Stimulated activated CD8-positive, alpha-beta memory T cell treated with anti-CD3 and anti-CD28 coated beads, Interleukin-15, amount 100 ng/mL, for 4 hours (primary cell): ENCODE measurements around the gene HOXA3.

ENCODE experiments used
- DNase-seq, 2 donors: peaks; one replicate each; pipeline ENCODE4 v3.0.0-alpha.2; 2020; ENCODE audit warnings: low read depth in 2 of 2

HOXA3 gene

DNA sequence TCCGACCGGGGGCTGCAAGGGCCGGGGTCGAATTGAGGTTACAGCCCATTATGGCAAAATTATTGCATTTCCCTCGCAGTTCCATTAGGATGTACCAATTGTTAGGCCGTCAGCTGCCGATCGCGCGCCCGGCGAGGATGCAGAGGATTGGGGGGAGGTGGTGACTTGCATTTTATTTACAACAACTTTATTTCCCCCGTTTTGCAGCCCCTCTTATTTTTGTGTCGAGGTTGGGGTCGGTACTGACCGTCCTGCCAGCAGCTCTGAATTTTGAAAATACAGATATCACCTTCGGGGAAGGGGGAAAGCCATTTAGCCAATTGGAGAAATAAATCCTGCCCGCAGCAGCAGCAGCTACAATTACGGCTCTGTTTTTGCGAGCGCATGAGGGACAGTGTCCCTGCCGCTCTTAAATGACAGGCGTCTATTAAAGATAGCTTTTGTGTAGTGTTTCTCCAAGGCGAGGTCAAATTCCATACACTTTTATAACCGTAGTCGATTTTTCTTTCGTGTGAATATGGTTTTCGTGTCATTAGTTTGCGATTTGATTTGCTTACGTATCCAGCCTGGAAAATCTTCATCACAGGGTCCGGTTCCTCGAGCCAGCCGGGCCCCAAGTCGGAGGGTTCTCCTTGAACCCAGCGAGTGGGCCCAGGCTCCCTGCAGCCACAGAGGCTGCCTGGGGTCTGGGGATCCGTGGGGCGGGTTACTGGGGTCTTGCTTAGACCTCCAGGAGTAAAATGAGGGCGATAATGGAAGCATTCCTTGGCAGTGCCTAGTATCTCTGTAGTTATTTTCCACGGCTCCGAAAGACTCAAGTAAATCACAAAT lies 8.2 kb downstream of the HOXA3 start:
- DNase-seq, result no peak

DNA sequence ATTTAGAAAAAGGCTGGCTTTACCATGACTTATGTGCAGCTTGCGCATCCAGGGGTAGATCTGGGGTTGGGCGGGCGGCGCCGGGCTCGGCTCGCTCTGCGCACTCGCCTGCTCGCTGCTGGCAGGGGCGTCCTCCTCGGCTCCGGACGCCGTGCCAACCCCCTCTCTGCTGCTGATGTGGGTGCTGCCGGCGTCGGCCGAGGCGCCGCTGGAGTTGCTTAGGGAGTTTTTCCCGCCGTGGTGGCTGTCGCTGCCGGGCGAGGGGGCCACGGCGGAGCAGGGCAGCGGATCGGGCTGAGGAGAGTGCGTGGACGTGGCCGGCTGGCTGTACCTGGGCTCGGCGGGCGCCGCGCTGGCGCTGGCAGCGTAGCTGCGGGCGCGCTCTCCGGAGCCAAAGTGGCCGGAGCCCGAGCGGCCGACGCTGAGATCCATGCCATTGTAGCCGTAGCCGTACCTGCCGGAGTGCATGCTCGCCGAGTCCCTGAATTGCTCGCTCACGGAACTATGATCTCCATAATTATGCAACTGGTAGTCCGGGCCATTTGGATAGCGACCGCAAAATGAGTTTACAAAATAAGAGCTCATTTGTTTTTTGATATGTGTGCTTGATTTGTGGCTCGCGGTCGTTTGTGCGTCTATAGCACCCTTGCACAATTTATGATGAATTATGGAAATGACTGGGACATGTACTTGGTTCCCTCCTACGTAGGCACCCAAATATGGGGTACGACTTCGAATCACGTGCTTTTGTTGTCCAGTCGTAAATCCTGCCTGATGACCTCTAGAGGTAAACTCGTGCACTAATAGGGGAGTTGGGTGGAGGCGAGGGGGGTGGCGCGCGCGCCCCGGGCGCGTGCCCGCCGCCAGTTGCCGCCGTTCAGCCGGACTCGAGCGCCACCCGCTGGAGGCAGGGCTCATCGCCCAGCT lies 9.1 kb downstream of the HOXA3 start, which contains the start of gene HOXA5:
Gene HOXA5, minus strand, starts transcription at position 659 of the 927 bp plus-strand sequence. Its CDS starts 74 bp downstream, at position 585.
- no peak for DNase-seq

DNA sequence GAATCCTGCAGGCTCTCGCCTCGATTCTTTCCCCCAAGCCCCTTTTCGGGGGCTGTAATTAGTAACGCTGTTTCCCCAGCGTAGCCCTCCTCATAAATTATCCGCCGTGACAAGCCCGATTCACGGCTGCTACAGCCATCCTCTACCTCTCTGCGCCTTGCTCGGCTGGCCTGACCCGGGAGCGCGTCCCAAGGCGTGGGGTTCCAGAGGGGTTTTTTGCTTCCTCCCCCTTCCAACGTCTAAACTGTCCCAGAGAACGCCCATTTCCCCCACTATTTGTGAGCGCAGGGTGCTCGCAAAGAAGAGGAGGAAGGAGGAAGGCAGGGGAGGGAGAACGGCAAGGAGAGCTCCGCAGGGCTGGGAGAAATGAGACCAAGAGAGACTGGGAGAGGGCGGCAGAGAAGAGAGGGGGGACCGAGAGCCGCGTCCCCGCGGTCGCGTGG lies 9.8 kb downstream of the HOXA3 start:
- no peak for DNase-seq

DNA sequence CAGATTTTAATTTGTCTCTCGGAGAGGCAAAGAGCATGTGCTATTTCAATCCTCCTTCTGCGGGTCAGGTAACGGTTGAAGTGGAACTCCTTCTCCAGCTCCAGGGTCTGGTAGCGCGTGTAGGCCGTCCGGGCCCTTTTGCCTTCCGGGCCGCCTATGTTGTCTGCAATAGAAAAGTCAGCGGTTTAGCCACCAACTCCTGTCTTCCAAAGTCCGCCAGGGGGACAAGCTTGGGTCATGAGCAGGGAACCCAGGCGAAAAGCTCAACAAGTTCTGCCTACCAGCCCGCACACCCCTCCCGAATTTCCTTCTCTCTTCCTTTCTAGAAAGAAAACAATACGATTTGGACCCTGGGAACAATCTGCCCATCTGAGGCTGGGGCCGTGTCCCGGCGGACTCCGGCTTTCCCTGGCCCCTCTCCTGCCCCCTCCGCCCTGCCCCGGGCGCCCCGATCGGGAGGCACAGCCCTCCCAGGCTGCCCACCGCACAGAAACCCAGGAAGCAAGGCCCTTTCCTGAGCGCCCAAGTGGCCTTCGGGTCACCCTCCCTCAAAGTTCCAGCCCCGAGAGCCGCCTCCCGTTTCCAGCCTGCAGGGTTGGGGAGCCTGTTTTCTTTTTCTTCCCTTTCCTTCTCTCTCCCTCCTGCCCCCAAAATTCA lies 10.3 kb downstream of the HOXA3 start:
- DNase-seq, result no peak

- DNase-seq, result no peak
These were observed 11.1 kb downstream of the HOXA3 start for GRCh38 chr7:27141137-27141922.

DNA sequence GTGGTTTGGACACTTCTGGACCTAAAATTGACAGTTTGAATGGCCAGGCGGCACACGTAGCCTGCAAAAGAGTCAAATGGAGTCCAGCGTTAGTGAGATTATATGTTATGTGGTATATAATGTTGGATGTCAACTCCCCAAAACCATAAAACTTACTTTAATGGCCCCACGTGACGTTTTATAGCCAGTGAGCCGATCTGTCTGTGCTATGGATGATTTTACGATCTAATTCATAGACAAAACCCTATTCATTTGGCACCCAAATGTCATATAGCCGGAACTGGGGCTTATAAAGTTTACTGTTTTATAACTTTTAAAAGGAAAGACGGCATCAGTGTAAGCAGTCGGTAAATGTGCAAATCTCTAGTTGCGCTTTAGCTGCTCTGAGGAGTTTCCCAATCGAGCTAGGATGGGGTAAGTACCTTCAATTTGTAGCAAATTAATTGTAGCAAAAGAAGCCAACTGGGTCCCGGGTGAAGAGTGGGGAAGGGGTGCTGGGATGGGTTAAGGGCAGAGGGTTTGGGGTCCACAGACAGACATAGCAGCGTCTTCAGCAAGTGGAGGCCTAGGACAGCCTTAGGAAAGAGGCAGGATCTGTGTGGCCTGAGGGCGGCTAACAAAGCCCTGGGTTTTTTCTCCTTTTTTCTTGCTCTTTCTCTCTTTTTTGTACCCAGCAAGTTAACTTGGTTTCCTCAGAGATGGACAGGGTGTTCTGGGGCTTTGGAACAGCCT lies 12.1 kb downstream of the HOXA3 start:
- DNase-seq, result no peak

DNA sequence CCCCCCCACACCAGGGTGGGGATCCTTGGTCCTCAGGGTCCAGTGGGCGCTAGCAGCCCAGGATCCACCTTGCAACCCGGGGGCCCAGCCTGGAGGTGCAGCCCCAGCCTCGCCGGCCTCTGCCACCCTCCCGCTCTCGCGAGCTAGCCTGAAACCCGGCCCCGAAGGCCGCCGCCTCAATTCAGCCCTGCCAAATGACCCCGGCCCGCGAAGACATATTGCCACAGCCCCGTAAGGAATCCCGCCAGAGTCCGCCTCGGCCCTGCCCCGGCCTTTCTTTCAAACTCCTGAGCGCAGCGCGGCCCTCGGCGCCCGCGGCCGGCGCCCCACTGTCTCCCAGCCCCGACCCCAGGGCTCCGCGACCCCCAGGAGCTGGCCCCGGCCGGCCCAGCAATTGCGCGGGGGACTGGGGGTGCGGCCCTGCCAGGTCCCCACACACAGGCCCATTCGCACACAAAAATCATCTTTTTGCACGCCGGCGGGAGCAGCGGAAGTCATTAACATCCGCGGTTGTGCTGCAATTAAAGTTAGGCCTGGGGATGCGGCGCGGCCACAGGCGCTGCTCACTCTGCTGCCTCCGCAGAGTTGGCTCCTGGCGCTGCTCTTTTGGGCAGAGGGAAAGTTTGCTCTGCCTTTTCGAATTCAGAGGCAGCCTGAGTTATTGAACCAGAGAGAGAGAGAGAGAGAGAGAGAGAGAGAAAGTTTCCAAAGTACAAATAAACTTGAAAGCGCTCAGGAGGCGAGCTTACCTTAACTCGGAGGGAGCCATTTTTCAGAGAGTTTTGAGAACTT lies 12.9 kb downstream of the HOXA3 start:
- DNase-seq, result no peak

- DNase-seq, result no peak
These were observed 13.4 kb downstream of the HOXA3 start for GRCh38 chr7:27138985-27139333.

DNA sequence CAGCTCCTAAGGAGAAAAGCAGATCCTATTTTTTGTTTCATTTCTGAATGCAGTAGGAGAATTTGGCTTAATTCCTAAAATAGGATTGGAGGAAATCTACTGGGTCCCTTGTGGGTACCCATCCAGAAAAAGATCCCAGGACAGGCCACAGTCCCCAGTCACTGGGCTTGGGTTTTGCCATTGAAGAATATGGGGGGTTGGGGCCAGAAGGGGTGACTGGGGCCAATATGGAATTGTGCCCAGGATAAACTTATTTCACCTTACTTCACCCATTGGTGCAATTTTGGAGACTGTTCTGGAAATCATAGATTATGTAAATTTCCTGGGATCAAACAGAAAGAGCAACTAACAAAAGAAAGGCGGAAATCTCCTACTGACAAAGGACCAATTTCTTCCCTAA lies 13.9 kb downstream of the HOXA3 start:
- no peak for DNase-seq

DNA sequence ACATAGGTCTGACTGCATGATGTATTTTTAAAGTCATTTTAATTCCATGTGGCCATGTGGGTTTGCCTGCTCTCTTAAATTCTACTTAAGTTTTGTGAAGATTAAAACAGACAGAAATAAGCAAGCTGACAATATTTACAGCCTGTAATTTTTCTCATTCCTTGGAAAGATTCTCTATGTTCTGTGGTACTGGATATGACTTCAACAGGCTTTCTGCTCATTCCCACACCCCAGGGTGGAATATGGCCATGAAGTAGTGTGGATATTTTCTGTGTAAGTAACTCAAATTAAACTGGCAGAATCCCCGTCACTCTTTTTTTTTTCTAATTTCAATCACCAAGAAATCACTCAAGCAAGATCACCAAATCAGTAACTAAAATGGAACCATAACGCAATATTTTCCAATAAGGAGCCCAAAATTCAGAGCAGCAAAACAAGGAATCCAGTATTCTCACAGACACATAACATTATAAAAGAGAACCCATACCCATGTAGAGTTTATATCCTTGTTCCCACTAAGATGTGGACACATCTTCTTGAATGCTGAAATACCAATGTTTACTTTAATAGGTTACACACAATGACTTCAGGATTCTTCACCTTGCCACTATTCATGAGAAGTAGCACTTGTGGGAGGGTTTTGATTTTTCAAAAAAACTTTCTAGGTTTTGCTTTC lies 14.6 kb downstream of the HOXA3 start:
- no peak for DNase-seq

DNA sequence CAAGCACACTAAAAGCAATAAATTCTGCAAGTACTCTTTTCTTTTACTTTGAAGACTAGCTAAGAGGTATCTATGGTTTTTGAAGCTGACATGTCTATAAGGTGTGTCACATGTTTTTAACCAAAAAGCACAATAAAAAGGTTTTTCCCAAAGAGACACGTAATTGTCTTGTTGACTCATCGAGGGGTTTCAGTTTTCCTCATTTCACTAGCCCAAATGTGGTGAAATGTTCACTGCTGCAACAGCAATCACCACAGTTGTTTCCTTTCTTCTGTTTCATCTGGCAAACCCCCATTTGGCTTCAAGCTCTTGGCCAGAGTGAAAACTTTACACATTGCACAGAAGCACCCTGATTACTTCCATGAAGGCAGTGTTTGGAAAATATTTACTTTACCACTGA lies 18.0 kb downstream of the HOXA3 start:
- DNase-seq, result no peak

DNA sequence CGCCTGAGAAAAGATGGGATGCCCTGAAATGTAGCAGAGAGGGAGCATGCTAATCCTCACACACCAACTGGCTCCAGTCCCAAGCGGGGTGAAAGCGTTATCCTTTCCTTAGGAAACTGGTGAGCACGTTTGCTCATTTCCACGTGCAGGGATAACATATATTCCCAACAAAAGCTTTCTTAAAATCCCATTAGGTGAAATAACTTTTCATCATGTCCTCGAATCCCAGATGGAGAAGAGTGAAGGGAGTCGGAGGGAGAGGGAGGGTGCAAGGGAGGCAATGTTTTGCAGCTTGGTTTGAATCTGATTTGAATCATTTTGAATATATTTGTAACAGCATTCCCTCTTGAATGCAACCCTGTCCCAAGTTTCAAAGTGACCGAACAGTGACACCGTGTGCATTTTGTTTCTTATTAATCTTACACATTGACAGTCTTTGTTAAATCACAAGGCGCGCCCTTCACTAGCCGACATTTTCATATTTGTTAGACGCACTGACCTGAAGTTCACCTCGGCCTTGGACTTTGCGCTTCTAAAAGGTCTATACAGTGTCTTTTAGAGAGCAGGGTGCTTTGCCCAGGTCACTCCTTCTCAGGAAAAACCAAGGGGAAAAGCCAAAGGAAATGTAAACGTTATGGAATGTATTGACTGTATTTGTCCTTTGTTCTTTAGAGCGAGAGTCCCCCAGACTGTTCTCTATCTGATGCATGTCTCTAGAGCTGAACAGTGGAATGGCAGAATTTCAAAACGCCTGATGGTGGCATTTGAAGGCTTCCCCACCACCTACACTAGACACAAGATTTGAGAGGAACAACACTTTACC lies 18.8 kb downstream of the HOXA3 start:
- DNase-seq, result no peak

DNA sequence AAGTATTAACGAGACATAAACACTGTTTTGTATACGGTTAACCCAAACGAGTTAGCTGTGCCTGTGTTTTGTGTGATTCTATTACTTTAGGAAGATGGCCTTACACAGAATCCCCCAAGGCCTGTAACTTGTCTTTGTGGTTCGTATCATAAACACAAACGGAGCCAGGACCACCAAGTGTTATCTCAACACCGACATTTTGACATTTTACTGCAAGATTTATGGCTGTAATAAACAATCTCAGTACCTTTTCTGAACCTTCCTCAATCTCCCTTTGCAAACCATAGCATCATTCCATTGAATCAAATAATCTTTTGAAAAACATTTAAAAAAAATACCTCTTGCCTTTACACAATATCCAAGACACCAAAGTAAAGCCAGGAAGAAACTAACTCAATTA lies 19.4 kb downstream of the HOXA3 start:
- no peak for DNase-seq

DNA sequence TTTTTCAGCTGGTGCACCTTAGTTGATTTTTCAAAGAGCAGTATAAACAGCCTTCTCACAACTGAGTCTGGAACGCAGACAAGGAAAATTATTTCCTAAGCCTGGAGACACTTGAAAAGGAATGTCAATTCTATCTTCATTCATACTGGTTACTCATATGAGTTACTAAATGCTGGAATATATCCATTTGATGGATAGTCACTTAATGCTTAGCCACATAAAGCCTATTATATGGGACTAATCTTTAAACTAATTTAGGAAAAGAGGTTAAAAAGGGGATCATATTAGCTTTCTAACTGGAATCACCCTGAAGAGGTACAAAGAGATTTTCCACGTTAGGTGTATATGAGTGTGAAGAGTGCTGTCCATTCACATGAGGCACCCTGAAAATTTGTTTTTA lies 20.2 kb downstream of the HOXA3 start:
- no peak for DNase-seq

DNA sequence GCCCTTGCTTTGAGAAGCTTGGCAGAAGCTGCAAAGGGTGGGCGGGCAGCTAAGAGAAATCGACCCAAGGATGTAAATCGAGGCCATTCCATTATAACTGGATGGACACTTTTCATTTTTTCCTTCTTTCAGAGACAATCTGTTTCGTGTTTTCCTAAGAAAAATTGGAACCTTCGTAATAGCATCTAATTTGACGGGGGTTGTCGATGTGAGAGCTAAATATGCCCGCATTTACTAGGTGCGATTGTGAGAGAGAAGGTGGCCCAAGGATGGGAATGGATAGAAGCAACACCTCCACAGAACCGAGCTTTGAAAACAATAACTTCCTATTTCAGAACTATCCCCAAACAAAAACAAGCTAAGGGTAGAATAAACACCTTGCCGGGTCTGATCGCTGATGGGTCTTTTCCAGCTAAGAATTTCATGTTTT lies 21.0 kb downstream of the HOXA3 start:
- DNase-seq, result no peak

DNA sequence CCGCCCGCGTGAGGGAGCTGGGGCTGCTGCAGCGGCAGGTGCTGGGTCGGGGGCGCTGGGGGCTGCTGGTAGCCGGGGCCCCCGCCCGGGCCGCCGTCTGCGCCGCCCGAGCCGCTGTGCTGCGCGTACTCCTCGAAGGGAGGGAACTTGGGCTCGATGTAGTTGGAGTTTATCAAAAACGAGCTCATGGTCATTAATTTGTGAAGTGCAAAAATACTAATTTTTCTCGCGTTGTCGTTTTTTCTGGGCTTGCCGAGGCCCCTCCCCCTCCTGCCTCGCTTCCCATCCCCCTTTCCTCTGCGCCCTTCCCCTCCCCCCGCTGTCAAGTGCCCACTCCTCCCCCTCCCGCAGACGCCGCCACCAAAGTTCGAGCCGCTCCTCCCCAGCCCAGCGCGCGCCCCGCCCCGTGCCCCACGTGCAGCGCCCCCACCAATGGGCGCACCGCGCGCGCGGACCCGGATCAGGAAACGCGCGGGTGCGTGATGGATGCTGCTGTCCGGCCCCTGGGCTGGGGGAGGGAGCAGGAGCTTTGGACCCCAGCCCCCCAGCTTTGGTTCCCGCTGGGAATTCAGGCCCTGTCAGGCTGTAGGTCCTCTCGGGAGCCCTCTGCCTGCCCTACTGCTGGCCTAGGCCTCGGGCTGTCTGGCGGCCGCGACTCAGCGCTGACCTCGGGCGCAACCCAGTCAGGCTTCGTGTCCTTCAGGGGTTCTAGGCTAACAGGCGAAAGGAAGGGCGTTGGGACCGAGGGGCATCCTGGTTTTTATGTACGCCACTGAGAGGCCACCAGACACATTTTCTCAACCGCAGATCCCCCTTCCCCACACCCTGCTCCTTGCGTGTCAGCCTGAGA lies 21.6 kb downstream of the HOXA3 start, which contains the start of gene HOXA4:
Gene HOXA4, minus strand, starts transcription at position 218 of the 850 bp plus-strand sequence. Its CDS starts 24 bp downstream, at position 194.
- peak; percentile 37 to 63 for DNase-seq
